HL-60/S4 treated with retinoic acid at 250 ng/mL for 4 days and 3 days (cell line): ENCODE data around the gene SLC15A3.

Experiments
- in situ Hi-C: fragments of 300-500 bp; cut with MboI; formaldehyde crosslinking; loops from 2 replicates; pipeline ENCODE4 v1.7.0; 2022; ENCODE audit warnings: low sequenced_read_pairs

The SLC15A3 gene

DNA sequence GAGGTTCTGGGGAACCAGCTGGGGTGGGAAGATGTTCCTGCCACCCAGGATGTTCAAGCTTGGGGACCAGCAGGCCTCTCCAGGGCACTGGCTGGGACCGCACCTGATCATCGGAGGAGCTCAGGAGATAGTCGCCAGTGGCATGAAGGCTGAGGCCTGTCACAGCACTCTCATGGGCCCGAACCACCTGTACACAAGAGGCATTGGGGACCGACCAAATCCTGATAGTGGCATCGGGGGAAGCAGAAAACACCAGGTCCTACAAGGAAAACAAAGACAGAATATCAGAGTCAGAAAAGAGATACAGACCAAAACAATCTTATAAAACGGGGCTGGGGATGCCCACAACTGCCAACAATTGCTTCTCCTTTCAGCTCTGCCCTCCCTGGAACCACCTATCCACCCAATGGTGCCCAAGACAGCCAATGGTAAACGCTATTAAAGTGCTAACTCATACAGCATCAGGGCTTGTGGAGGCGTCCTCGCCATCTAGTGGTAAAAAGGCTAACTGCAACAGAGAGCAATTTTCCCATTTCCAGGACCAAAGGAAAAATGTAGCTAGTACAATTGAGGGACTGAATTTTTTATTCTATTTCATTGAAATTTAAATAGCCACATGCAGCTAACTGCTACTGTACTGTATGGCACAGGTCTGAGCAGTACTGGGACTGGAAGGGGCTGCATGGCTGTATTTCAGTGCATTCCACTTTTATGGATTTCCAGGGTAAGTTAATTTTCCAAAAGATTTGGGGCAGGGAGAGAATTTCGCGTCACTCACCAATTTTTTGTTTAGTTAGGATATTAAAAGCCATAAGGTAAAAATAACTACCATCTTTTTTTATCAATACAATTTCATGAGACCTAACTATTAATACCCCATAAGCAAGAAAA is 52.7 kb downstream of the SLC15A3 start:
- in situ Hi-C loops = no loop called here

DNA sequence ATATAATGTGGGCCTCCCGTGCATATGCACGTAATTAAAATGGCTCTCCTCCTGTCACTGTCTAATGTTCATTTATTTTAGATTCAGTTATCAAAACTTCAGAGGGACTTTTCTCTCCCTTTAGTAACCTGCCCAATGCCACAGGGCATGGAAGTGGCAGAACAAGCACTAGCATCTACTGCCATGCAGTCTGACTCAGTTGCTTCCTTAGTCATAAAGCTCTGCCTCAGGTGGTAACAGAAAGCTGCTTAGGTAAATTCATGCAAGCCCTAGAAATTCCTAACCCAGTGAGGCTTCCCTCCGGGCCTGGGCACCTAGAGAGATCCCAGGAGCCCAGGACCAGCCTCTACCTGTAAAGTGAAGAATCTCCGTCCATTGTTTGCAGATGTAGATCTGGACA is 54.5 kb downstream of the SLC15A3 start:
- in situ Hi-C loops = no loop called here

DNA sequence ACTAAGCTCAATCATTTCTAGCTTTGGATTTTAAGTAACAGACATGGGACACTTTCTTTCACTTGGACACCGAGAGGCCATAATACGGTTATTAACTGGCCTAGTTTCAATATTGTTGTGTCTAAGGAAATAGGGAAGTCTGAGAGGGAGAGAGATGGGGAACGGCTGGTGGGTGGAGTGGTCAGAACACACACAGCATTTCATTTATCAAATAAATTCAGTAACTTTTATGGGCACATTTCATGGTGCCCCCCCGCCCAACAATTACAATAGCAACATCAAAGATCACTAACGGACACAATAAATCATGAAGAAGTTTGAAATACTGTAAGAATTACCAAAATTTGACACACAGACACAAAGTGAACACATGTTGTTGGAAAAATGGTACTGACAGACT is 56.3 kb downstream of the SLC15A3 start:
- in situ Hi-C loops = no loop called here

DNA sequence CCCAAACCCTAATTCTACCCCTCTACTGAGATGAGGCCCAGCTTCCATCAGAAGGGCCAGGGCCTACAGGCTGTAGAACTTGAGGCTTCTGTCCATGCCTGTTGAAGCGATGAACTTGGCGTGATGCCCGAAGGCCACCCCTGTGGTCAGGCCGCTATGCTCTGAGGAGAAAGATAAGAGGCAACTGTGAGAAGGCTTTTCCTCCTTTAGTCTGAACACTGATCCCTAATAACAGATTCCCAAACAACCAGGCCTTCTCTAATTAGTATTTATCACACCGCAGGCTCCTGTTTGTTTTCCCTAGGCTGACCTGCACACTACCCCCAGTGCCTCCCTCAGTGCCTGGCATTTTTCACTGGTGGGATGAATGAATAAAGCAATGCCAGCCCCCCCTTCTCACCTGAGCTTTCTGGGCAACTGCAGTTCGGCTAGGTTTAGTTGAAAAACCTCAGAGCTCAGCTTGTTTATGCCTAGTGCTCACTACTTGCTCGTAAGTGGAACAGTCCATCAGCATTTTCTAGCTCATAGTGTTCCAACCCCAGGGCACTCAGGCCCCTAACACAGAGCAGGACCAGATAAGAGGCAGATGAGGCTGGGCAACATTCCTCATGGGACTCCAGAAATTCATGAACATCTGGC is 60.8 kb downstream of the SLC15A3 start:
- in situ Hi-C loops = no loop called here

DNA sequence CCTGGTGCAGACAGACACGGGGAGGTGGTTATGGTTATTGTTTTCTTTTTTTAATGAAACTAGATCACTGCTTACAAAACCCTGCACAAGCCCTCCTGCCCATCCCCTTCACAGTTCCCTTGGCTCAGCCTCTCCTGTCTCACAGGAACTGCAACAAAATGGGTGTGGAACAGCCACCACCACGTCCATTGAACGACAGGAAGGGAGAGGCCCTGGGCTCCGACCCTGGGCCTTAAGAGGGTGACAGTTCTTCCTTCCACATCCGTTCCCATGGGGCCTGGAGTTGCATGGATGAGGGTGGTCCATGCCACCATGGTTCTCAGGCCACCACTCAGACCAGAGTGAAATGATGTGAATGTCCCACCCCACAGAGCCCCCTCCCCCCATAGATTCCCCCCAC is 61.3 kb downstream of the SLC15A3 start:
- in situ Hi-C loops = no loop called here

DNA sequence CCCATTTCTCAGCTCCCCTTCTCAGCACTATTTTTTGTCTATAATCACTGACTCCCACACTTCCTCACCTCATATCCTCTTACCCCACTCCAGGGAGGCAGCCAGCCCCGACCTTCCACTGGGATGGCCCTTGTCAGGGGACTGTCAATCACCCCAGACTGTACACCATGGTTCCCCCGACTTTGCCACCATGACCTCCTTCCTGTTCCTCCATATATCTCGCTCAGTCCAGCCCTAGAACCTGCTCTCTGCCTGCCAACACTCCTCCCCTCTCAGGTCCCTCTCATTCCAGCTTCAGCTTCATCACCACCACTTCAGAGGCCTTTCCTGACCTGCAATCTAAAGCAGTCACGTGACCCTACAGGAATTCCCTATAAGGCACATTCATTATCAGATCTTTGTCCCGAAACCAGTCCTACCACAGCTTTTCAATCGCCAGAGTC is 62.1 kb downstream of the SLC15A3 start:
- in situ Hi-C loops = no loop called here

DNA sequence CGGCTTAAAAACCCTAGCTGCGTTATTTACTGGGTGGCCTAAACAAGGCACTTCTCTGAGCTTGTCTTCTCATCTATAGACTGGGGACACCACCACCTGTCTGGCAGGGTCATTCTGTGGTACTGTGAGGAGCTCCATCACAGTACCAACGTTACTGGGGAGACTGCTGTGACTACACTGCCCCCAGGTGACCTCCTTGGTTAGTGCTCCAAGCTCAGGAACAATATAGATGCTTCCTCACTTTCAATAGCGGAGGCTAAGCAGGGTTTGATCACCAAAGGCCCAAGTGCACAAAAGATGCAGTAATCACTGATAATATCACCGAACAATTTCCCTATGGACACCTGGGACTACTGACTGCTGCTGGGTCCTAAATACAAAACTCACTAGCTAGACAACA is 64.4 kb downstream of the SLC15A3 start:
- in situ Hi-C loops = no loop called here
